Fibroblast of lung (primary cell): Measurements from ENCODE around the gene CRHR1.

Source experiments
- EZH2 ChIP-seq: IDR thresholded peaks from 2 replicates; pipeline ENCODE4 v1.5.1; 2012; ENCODE audit warnings: low read length, control low read depth, mild to moderate bottlenecking; ENCODE audit errors: missing control alignments
- TF ChIP-seq, protein P1 (sequence below), 2 donors: IDR thresholded peaks in 1 of 2; conservative IDR thresholded peaks in 1 of 2; 1 replicate in 1 of 2; 2 replicates in 1 of 2; pipeline ENCODE4 v1.5.1; 2011 to 2012; ENCODE audit warnings: low read length in 2 of 2, control low read depth in 1 of 2, inconsistent platforms in 1 of 2, low read depth in 1 of 2, mild to moderate bottlenecking in 1 of 2

- no peak for TF ChIP-seq EZH2
- TF ChIP-seq, protein P1, sequence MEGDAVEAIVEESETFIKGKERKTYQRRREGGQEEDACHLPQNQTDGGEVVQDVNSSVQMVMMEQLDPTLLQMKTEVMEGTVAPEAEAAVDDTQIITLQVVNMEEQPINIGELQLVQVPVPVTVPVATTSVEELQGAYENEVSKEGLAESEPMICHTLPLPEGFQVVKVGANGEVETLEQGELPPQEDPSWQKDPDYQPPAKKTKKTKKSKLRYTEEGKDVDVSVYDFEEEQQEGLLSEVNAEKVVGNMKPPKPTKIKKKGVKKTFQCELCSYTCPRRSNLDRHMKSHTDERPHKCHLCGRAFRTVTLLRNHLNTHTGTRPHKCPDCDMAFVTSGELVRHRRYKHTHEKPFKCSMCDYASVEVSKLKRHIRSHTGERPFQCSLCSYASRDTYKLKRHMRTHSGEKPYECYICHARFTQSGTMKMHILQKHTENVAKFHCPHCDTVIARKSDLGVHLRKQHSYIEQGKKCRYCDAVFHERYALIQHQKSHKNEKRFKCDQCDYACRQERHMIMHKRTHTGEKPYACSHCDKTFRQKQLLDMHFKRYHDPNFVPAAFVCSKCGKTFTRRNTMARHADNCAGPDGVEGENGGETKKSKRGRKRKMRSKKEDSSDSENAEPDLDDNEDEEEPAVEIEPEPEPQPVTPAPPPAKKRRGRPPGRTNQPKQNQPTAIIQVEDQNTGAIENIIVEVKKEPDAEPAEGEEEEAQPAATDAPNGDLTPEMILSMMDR (conservative IDR thresholded peaks at IDR 0.05 in 1 of 2, IDR thresholded peaks at IDR 0.05 in 1 of 2; ENCODE audit: low read depth in 1 of 2, low read length in 2 of 2), result no peak
Observed at GRCh38 chr17:45734598-45734997, 49.5 kb upstream of the CRHR1 start.
